GM12878 (cell line): Measurements from ENCODE around the gene UNC13A. TPM values are rescaled to one million over a fixed set of nuclear protein-coding genes. Genes with fewer than 3 reads are reported as not detected.

ENCODE experiments used
- ATAC-seq: fragments of 200-7000 bp; cut with Tn5 transposase; 3 replicates; pipeline ENCODE4 v1.9.1; 2020; ENCODE audit warnings: mild to moderate bottlenecking, moderate library complexity
- BruUV-seq: library from RNA; stranded (reverse); fragments of 400-500 nt; replicated peaks from 2 replicates; lab custom pipeline; 2021; lab: Mats Ljungman, UMichigan
- CTCF ChIA-PET: fragments of 300-600 bp; sonication (Branson Sonifier 250); formaldehyde crosslinking; extraction: SDS; loops from one replicate; lab custom pipeline; 2021; ENCODE audit warnings: inconsistent platforms; lab: Yijun Ruan, JAX
- POLR2A ChIA-PET: fragments of 350-600 bp; formaldehyde crosslinking; extraction: SDS; loops from one replicate; lab custom pipeline; 2021; ENCODE audit warnings: inconsistent platforms; lab: Charles Lee
- RAD21 ChIA-PET: fragments of 300-600 bp; sonication (Branson Sonifier 250); formaldehyde crosslinking; loops from one replicate; lab custom pipeline; 2023; ENCODE audit warnings: antibody characterized with exemption; ENCODE audit not compliant: unreplicated experiment; lab: Charles Lee
- SMC1A ChIA-PET: fragments of 300-600 bp; sonication (Branson Sonifier 250); formaldehyde crosslinking; loops from one replicate; lab custom pipeline; 2023; ENCODE audit not compliant: unreplicated experiment, uncharacterized antibody; lab: Charles Lee
- DNase-seq: peaks from one replicate; pipeline ENCODE4 v3.0.0-alpha.2; 2011; ENCODE audit warnings: low read depth, low spot score
- FAIRE-seq: peaks from 3 replicates; lab custom pipeline; 2011; peaks lifted over from hg19 to GRCh38; lab: Jason Lieb, UNC
- H2AFZ ChIP-seq: 2 replicates; pipeline ENCODE4 v1.6.0; 2011; ENCODE audit warnings: low read depth, low read length, control low read depth; ENCODE audit not compliant: control insufficient read depth
- H3K27ac ChIP-seq: 2 replicates; pipeline ENCODE4 v1.5.1; 2011; ENCODE audit warnings: control low read depth; ENCODE audit not compliant: control insufficient read depth, insufficient read depth
- H3K27me3 ChIP-seq, 2 experiments: replicated peaks in 1 of 2; 2 replicates each; pipeline versions ENCODE4 v1.6.0 to v1.6.1; 2011; ENCODE audit warnings: low read length in 1 of 2; ENCODE audit not compliant: control insufficient read depth in 2 of 2, insufficient read depth in 2 of 2
- H3K36me3 ChIP-seq, 2 experiments: 2 replicates each; pipeline ENCODE4 v1.5.1; 2011; ENCODE audit warnings: low read length in 1 of 2; ENCODE audit not compliant: control insufficient read depth in 2 of 2, insufficient read depth in 2 of 2
- H3K4me1 ChIP-seq: 2 replicates; pipeline ENCODE4 v1.6.1; 2011; ENCODE audit warnings: mild to moderate bottlenecking, low read length, moderate library complexity, mixed read lengths; ENCODE audit not compliant: control insufficient read depth, insufficient read depth
- H3K4me2 ChIP-seq: 2 replicates; pipeline ENCODE4 v1.6.0; 2011; ENCODE audit warnings: control low read depth; ENCODE audit not compliant: control insufficient read depth, insufficient read depth
- H3K4me3 ChIP-seq: fragments of 200-600 bp; sonication (generic); 2 replicates; pipeline ENCODE4 v1.5.1; 2016
- H3K79me2 ChIP-seq: 2 replicates; pipeline ENCODE4 v1.6.0; 2011; ENCODE audit warnings: low read length; ENCODE audit not compliant: control insufficient read depth, insufficient read depth
- H3K9ac ChIP-seq: 2 replicates; pipeline ENCODE4 v1.8.0; 2011; ENCODE audit warnings: low read length, control low read depth, mixed read lengths; ENCODE audit not compliant: control insufficient read depth, insufficient read depth
- H3K9me3 ChIP-seq: replicated peaks from 3 replicates; pipeline ENCODE4 v1.5.1; 2011; ENCODE audit warnings: mild to moderate bottlenecking, low read length; ENCODE audit not compliant: control insufficient read depth, insufficient read depth
- H4K20me1 ChIP-seq: 2 replicates; pipeline ENCODE4 v1.6.0; 2011; ENCODE audit not compliant: control insufficient read depth, insufficient read depth
- BCL11A ChIP-seq: IDR thresholded peaks from 2 replicates; pipeline ENCODE4 v1.6.1; 2011; ENCODE audit warnings: low read depth, low read length
- CBFB ChIP-seq: IDR thresholded peaks from 2 replicates; pipeline ENCODE4 v1.6.1; 2016; ENCODE audit warnings: antibody characterized with exemption, low read depth
- CUX1 ChIP-seq: IDR thresholded peaks from 2 replicates; pipeline ENCODE4 v1.6.1; 2012; ENCODE audit warnings: improper control_type of control experiment, low read depth, low read length; ENCODE audit not compliant: insufficient replicate concordance
- FOXK2 ChIP-seq: fragments of 450-650 bp; IDR thresholded peaks from 2 replicates; pipeline ENCODE4 v1.6.1; 2017; ENCODE audit warnings: mild to moderate bottlenecking, moderate library complexity
- KDM1A ChIP-seq: fragments of 200-600 bp; sonication (generic); IDR thresholded peaks from 2 replicates; pipeline ENCODE4 v1.6.1; 2016; ENCODE audit warnings: borderline replicate concordance
- KLF5 ChIP-seq: fragments of 450-650 bp; IDR thresholded peaks from 2 replicates; pipeline ENCODE4 v1.6.1; 2014; ENCODE audit warnings: mild to moderate bottlenecking; ENCODE audit not compliant: partially characterized antibody
- MEF2B ChIP-seq: fragments of 450-650 bp; IDR thresholded peaks from 2 replicates; pipeline ENCODE4 v1.6.1; 2018; ENCODE audit warnings: mild to moderate bottlenecking, moderate library complexity; ENCODE audit not compliant: partially characterized antibody, poor library complexity, severe bottlenecking
- MXI1 ChIP-seq: fragments of 150-350 bp; IDR thresholded peaks from 2 replicates; pipeline ENCODE4 v1.6.1; 2011; ENCODE audit warnings: low read depth, mild to moderate bottlenecking, inconsistent platforms, low read length, improper control_type of control experiment
- NR2C2 ChIP-seq: IDR thresholded peaks from 2 replicates; pipeline ENCODE4 v1.6.1; 2011; ENCODE audit warnings: borderline replicate concordance, low read depth; ENCODE audit not compliant: control insufficient read depth, insufficient read length
- SPI1 ChIP-seq: IDR thresholded peaks from 2 replicates; pipeline ENCODE4 v1.6.1; 2011; ENCODE audit warnings: low read depth, mild to moderate bottlenecking, low read length, moderate library complexity, borderline replicate concordance; ENCODE audit not compliant: insufficient read depth
- STAT1 ChIP-seq: fragments of 450-650 bp; conservative IDR thresholded peaks from 2 replicates; pipeline ENCODE4 v1.6.1; 2014; ENCODE audit warnings: antibody characterized with exemption, mild to moderate bottlenecking
- YY1 ChIP-seq: IDR thresholded peaks from 2 replicates; pipeline ENCODE4 v1.6.1; 2011; ENCODE audit warnings: low read depth, mild to moderate bottlenecking, low read length
- ZSCAN29 ChIP-seq: fragments of 450-650 bp; IDR thresholded peaks from 2 replicates; pipeline ENCODE4 v1.6.1; 2017; ENCODE audit warnings: mild to moderate bottlenecking, moderate library complexity
- WGBS: methylation state at CpG from one replicate; pipeline ENCODE4 v1.1.6; 2016; ENCODE audit warnings: low lambda C conversion rate; ENCODE audit not compliant: insufficient replicate concordance, insufficient coverage; ENCODE audit errors: missing lambda C conversion rate; 5-methylcytosine and 5-hydroxymethylcytosine counted together
- in situ Hi-C: fragments of 300-500 bp; cut with MboI; formaldehyde crosslinking; loops from 9 replicates; pipeline ENCODE4 v1.14.3; 2018; ENCODE audit warnings: mixed read lengths
- intact Hi-C: fragments of 100-400 bp; cut with micrococcal nuclease; formaldehyde crosslinking; loops from one replicate; pipeline ENCODE4 v1.14.2; 2022; ENCODE audit not compliant: unreplicated experiment
- polyA plus RNA-seq, 11 experiments: library from polyadenylated mRNA; depleted of rRNA in 4 of 11; unstranded in 6 of 11; stranded (reverse) in 5 of 11; fragments of >200 nt; fragmentation: Nextera tagmentation in 4 of 11; fragmentation: Illumina TruSeq in 1 of 11; extraction: Ambion mirVana in 4 of 11; extraction: Trizol in 1 of 11; gene quantifications; 1 replicate in 1 of 11; 2 replicates in 10 of 11; pipeline versions ENCODE4 v1.2.1 to v1.2.3, GENCODE V29; 2011 to 2016; ENCODE audit warnings: inconsistent platforms in 2 of 11, missing spikeins in 2 of 11, low read depth in 1 of 11
- total RNA-seq, 4 experiments: library from RNA; depleted of rRNA in 3 of 4; stranded (reverse); fragments of >200 nt in 3 of 4; fragmentation: Illumina TruSeq in 1 of 4; extraction: Trizol in 1 of 4; gene quantifications; 2 replicates each; pipeline versions ENCODE4 v1.2.1 to v1.2.3, GENCODE V29; 2013 to 2021
- TF ChIP-seq, protein P1 (sequence below): fragments of 450-650 bp; IDR thresholded peaks from 2 replicates; pipeline ENCODE4 v1.6.1; 2017; ENCODE audit warnings: low read depth, mild to moderate bottlenecking, moderate library complexity

Gene UNC13A
- total and polyA plus RNA-seq, 10 of the 15 experiments (the other 5 are each of a cell fraction or from before 2014, with no cell fraction given): under 0.01 to 0.23 (median 0.13) TPM; not detected in 1

GRCh38 chr19:17565611-17566010 lies 122.5 kb downstream of the UNC13A start:
- ATAC-seq: no peak
- no peaks in the 10 kb centered on the region for H3K4me1 ChIP-seq
- H3K4me3 ChIP-seq: no peak overlapping the region
- no peaks in the 10 kb centered on the region for H3K79me2 ChIP-seq
- POLR2A ChIA-PET: interaction anchor here (0.5 kb wide), 1 partner anchor 1151 kb away, joined by 3 read pairs; no protein-coding TSS in a partner anchor
- BruUV-seq: TSS peak; percentile 44
- DNase-seq: no peak
- no peaks in the 10 kb centered on the region for H3K27me3 ChIP-seq
- no peaks in the 10 kb centered on the region for H3K9me3 ChIP-seq
- RAD21 ChIA-PET: no interaction called here
- H4K20me1 ChIP-seq: no peaks in the 10 kb centered on the region
- no peak overlapping the region for H3K4me2 ChIP-seq
- no peak overlapping the region for H2AFZ ChIP-seq
- H3K36me3 ChIP-seq: peaks cover 14 to 17% of the 10 kb centered on the region in 2 experiments
- no peak for FAIRE-seq
- CTCF ChIA-PET: no interaction called here
- no peak overlapping the region for H3K9ac ChIP-seq
- in situ Hi-C loops (no loop called here), intact Hi-C loops (no loop called here)
- WGBS: 83% methylated on average over 3 of the region's 3 CpGs
- SMC1A ChIA-PET: no interaction called here
- no peak overlapping the region for H3K27ac ChIP-seq
- TF ChIP-seq ZSCAN29: no peak
- no peak for TF ChIP-seq KLF5
- TF ChIP-seq SPI1: no peak
- no peak for TF ChIP-seq BCL11A
- no peak for TF ChIP-seq YY1
- no peak for TF ChIP-seq STAT1
- no peak for TF ChIP-seq FOXK2
- TF ChIP-seq NR2C2: no peak
- TF ChIP-seq MXI1: no peak
- TF ChIP-seq MEF2B: no peak
- TF ChIP-seq, protein P1, sequence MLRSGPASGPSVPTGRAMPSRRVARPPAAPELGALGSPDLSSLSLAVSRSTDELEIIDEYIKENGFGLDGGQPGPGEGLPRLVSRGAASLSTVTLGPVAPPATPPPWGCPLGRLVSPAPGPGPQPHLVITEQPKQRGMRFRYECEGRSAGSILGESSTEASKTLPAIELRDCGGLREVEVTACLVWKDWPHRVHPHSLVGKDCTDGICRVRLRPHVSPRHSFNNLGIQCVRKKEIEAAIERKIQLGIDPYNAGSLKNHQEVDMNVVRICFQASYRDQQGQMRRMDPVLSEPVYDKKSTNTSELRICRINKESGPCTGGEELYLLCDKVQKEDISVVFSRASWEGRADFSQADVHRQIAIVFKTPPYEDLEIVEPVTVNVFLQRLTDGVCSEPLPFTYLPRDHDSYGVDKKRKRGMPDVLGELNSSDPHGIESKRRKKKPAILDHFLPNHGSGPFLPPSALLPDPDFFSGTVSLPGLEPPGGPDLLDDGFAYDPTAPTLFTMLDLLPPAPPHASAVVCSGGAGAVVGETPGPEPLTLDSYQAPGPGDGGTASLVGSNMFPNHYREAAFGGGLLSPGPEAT: no peak
- no peak for TF ChIP-seq CBFB
- no peak for TF ChIP-seq KDM1A
- no peak for TF ChIP-seq CUX1
